HG02943 (cell line): ENCODE measurements around the gene PREX1.
"Not testable (repeated sequence)": the region's sequence is repeated elsewhere in the genome, so short reads cannot be mapped to it uniquely, and the experiment has no call there.

Experiments
- ATAC-seq: cut with Tn5 transposase; IDR thresholded peaks from one replicate; pipeline ENCODE4 v1.9.1; 2021; ENCODE audit warnings: mild to moderate bottlenecking, low read depth, moderate library complexity; ENCODE audit not compliant: unreplicated experiment

Gene PREX1

GRCh38 chr20:48759631-48760245, 68.1 kb downstream of the PREX1 start:
- no peak for ATAC-seq

- no peak for ATAC-seq
These were observed 69.5 kb downstream of the PREX1 start for GRCh38 chr20:48758206-48758820.

GRCh38 chr20:48756774-48757173, 71.0 kb downstream of the PREX1 start:
- not testable (repeated sequence) for ATAC-seq

- ATAC-seq = no peak
These were observed 73.5 kb downstream of the PREX1 start for GRCh38 chr20:48754292-48754691.

GRCh38 chr20:48752963-48753362, 74.8 kb downstream of the PREX1 start:
- no peak for ATAC-seq

GRCh38 chr20:48751871-48752270, 75.9 kb downstream of the PREX1 start:
- ATAC-seq = no peak

- no peak for ATAC-seq
These were observed 76.7 kb downstream of the PREX1 start for GRCh38 chr20:48750941-48751635.

- no peak for ATAC-seq
These were observed 77.4 kb downstream of the PREX1 start for GRCh38 chr20:48750376-48750775.

- no peak for ATAC-seq
These were observed 78.4 kb downstream of the PREX1 start for GRCh38 chr20:48749437-48749836.

- no peak for ATAC-seq
These were observed 79.2 kb downstream of the PREX1 start for GRCh38 chr20:48748556-48748955.

GRCh38 chr20:48747840-48748414, 79.9 kb downstream of the PREX1 start:
- ATAC-seq = no peak

GRCh38 chr20:48745330-48745729, 82.5 kb downstream of the PREX1 start:
- ATAC-seq = no peak

- no peak for ATAC-seq
These were observed 83.3 kb downstream of the PREX1 start for GRCh38 chr20:48744515-48744914.

- ATAC-seq = no peak
These were observed 84.0 kb downstream of the PREX1 start for GRCh38 chr20:48743807-48744206.

GRCh38 chr20:48742912-48743680, 84.7 kb downstream of the PREX1 start:
- no peak for ATAC-seq

- ATAC-seq = no peak
These were observed 85.6 kb downstream of the PREX1 start for GRCh38 chr20:48742233-48742632.

- ATAC-seq = no peak
These were observed 86.1 kb downstream of the PREX1 start for GRCh38 chr20:48741669-48742068.

GRCh38 chr20:48740712-48741111, 87.1 kb downstream of the PREX1 start:
- no peak for ATAC-seq

GRCh38 chr20:48740292-48740649, 87.5 kb downstream of the PREX1 start:
- no peak for ATAC-seq

GRCh38 chr20:48739395-48740291, 88.2 kb downstream of the PREX1 start:
- ATAC-seq = no peak
